Neural progenitor cell (in vitro differentiated cells): ENCODE data around the gene WWOX.

Source experiments
- CTCF ChIP-seq: fragments of 200-600 bp; sonication (generic); IDR thresholded peaks from 2 replicates; pipeline ENCODE4 v1.5.1; 2017; ENCODE audit warnings: antibody characterized with exemption, mild to moderate bottlenecking
- EZH2 ChIP-seq: fragments of 200-600 bp; sonication (generic); IDR thresholded peaks from 2 replicates; pipeline ENCODE4 v1.6.1; 2017; ENCODE audit warnings: antibody characterized with exemption, mild to moderate bottlenecking, moderate library complexity

- TF ChIP-seq CTCF (no peak), EZH2 (no peak)
Measured at GRCh38 chr16:79096246-79096645, 996.8 kb downstream of the WWOX start.
